WI38 (cell line): ENCODE data around the gene TXNDC5.

ENCODE experiments used
- H3K4me3 ChIP-seq: 2 replicates; pipeline ENCODE4 v1.5.1; 2011; ENCODE audit warnings: low read depth, mild to moderate bottlenecking, control low read depth, low read length
- TF ChIP-seq, protein P1 (sequence below): IDR thresholded peaks from 2 replicates; pipeline ENCODE4 v1.5.1; 2012; ENCODE audit warnings: low read depth, mild to moderate bottlenecking, control low read depth, low read length

Gene TXNDC5

DNA sequence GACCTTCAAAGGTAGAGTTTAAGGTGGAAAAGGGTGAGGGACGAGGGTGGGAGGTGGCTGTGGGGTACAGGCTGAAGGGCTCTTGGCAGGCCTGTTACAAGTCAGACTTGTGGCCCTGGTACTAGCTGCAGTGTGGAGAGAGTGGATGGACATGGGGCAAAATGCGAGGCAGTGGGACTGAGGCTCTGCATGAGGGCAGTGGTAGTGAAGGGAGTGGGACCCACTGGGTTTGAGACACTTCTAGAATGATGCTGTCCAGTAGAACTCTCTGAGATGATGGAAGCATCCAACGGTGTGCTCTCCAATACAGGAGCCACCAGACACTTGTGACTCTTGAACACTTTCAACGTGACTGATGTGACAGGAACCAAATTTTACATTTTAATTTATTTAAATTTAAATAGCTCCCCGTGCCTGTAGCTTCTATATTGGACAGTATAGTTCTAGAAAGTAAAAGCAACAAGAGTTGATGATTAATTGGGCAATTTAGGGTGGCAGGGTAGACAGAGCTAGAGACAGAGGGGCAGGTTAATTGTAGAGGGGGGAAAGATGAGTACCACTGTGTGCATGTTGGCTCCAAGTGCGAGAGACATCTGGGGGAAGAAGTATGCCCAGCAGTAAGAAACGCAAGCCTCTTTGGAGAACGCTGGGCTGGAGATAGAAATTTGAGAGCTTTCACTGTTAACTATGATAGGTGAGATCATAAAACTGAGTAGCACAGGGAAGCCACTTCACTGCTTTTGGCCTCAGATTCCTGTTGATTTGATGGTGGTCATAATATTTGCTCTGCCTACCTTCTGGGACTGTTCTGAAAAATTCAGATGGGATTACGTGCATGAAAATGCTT lies 77.5 kb downstream of the TXNDC5 start:
- no peak overlapping the region for H3K4me3 ChIP-seq
- TF ChIP-seq, protein P1, sequence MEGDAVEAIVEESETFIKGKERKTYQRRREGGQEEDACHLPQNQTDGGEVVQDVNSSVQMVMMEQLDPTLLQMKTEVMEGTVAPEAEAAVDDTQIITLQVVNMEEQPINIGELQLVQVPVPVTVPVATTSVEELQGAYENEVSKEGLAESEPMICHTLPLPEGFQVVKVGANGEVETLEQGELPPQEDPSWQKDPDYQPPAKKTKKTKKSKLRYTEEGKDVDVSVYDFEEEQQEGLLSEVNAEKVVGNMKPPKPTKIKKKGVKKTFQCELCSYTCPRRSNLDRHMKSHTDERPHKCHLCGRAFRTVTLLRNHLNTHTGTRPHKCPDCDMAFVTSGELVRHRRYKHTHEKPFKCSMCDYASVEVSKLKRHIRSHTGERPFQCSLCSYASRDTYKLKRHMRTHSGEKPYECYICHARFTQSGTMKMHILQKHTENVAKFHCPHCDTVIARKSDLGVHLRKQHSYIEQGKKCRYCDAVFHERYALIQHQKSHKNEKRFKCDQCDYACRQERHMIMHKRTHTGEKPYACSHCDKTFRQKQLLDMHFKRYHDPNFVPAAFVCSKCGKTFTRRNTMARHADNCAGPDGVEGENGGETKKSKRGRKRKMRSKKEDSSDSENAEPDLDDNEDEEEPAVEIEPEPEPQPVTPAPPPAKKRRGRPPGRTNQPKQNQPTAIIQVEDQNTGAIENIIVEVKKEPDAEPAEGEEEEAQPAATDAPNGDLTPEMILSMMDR: no peak
